Measurements from ENCODE around the gene FOXD4L3.
"Not testable (repeated sequence)": the region's sequence is repeated elsewhere in the genome, so short reads cannot be mapped to it uniquely, and the experiment has no call there.

FOXD4L3 gene

DNA sequence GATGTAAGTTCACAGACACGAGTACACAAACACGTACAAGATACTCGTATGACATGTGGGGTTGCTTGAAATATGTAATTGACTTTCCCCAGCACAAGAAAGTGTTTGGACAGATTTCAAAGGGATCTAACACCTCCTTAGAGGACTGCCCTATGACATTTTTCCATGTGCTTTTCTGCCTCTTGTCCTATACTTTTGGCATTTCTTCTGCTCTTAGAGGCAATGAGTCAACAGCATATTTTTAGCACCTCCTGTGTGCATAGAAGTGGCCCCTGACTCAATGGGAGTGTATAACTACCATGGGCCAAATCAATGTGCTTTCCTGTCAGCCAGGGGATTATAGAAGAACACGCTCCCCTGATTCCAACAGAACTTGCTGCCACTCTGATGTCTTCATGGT is 49.0 kb downstream of the FOXD4L3 start:
- DNase-seq: not testable (repeated sequence)

All from hematopoietic multipotent progenitor cell treated with erythropoietin and hydrocortisone succinate and interleukin-3 and kit ligand, for 6 days (in vitro differentiated cells).